GM12878 (cell line): Measurements from ENCODE around the gene SOX12. TPM values are rescaled to one million over a fixed set of nuclear protein-coding genes. Genes with fewer than 3 reads are reported as not detected.

Experiments
- BCLAF1 ChIP-seq: fragments of 450-650 bp; IDR thresholded peaks from 2 replicates; pipeline ENCODE4 v1.6.1; 2017; ENCODE audit warnings: antibody characterized with exemption, mild to moderate bottlenecking, moderate library complexity
- BMI1 ChIP-seq: fragments of 450-650 bp; IDR thresholded peaks from 2 replicates; pipeline ENCODE4 v1.6.1; 2016; ENCODE audit warnings: mild to moderate bottlenecking, moderate library complexity, borderline replicate concordance
- CHD4 ChIP-seq: fragments of 200-600 bp; sonication (generic); IDR thresholded peaks from 2 replicates; pipeline ENCODE4 v1.6.1; 2016; ENCODE audit warnings: mild to moderate bottlenecking
- CREB1 ChIP-seq: IDR thresholded peaks from 2 replicates; pipeline ENCODE4 v1.6.1; 2012; ENCODE audit warnings: low read depth, mild to moderate bottlenecking, inconsistent platforms
- ETV6 ChIP-seq, 2 experiments: fragments of 450-650 bp in 1 of 2; IDR thresholded peaks in 1 of 2; conservative IDR thresholded peaks in 1 of 2; 2 replicates each; pipeline ENCODE4 v1.6.1; 2014; ENCODE audit warnings: antibody characterized with exemption in 1 of 2, borderline replicate concordance in 1 of 2, low read depth in 1 of 2, mild to moderate bottlenecking in 1 of 2, moderate library complexity in 1 of 2
- FOXK2 ChIP-seq: fragments of 450-650 bp; IDR thresholded peaks from 2 replicates; pipeline ENCODE4 v1.6.1; 2017; ENCODE audit warnings: mild to moderate bottlenecking, moderate library complexity
- GATAD2B ChIP-seq: fragments of 450-650 bp; conservative IDR thresholded peaks from 2 replicates; pipeline ENCODE4 v1.6.1; 2017; ENCODE audit warnings: low read depth, mild to moderate bottlenecking, moderate library complexity
- IRF4 ChIP-seq: IDR thresholded peaks from 2 replicates; pipeline ENCODE4 v1.6.1; 2011; ENCODE audit warnings: low read depth, low read length
- KDM1A ChIP-seq: fragments of 200-600 bp; sonication (generic); IDR thresholded peaks from 2 replicates; pipeline ENCODE4 v1.6.1; 2016; ENCODE audit warnings: borderline replicate concordance
- KLF5 ChIP-seq: fragments of 450-650 bp; IDR thresholded peaks from 2 replicates; pipeline ENCODE4 v1.6.1; 2014; ENCODE audit warnings: mild to moderate bottlenecking; ENCODE audit not compliant: partially characterized antibody
- NBN ChIP-seq: fragments of 450-650 bp; IDR thresholded peaks from 2 replicates; pipeline ENCODE4 v1.6.1; 2016
- NFIC ChIP-seq: IDR thresholded peaks from 2 replicates; pipeline ENCODE4 v1.6.1; 2012; ENCODE audit warnings: low read depth, mild to moderate bottlenecking, inconsistent platforms, low read length, moderate library complexity
- NFXL1 ChIP-seq: fragments of 450-650 bp; IDR thresholded peaks from 2 replicates; pipeline ENCODE4 v1.6.1; 2017; ENCODE audit warnings: antibody characterized with exemption, mild to moderate bottlenecking, borderline replicate concordance
- NKRF ChIP-seq: fragments of 450-650 bp; conservative IDR thresholded peaks from 2 replicates; pipeline ENCODE4 v1.6.1; 2017; ENCODE audit warnings: mild to moderate bottlenecking, moderate library complexity
- PKNOX1 ChIP-seq: fragments of 450-650 bp; IDR thresholded peaks from 2 replicates; pipeline ENCODE4 v1.6.1; 2016; ENCODE audit warnings: mild to moderate bottlenecking
- RELA ChIP-seq: fragments of 450-650 bp; IDR thresholded peaks from 2 replicates; pipeline ENCODE4 v1.8.0; 2014; ENCODE audit warnings: borderline replicate concordance; ENCODE audit not compliant: partially characterized antibody
- RUNX3 ChIP-seq: IDR thresholded peaks from 2 replicates; pipeline ENCODE4 v1.6.1; 2012; ENCODE audit warnings: low read length, inconsistent platforms
- SIN3A ChIP-seq: IDR thresholded peaks from 2 replicates; pipeline ENCODE4 v1.6.1; 2012; ENCODE audit warnings: low read depth, low read length, improper control_type of control experiment
- SMAD1 ChIP-seq: fragments of 450-650 bp; IDR thresholded peaks from 2 replicates; pipeline ENCODE4 v1.6.1; 2018; ENCODE audit warnings: mild to moderate bottlenecking, low read depth; ENCODE audit not compliant: partially characterized antibody
- SUZ12 ChIP-seq: fragments of 200-600 bp; sonication (generic); IDR thresholded peaks from one replicate; pipeline ENCODE4 v1.6.1; 2018; ENCODE audit warnings: antibody characterized with exemption, mild to moderate bottlenecking; ENCODE audit not compliant: unreplicated experiment
- TARDBP ChIP-seq: IDR thresholded peaks from 2 replicates; pipeline ENCODE4 v1.6.1; 2016; ENCODE audit warnings: borderline replicate concordance
- USF2 ChIP-seq: IDR thresholded peaks from 2 replicates; pipeline ENCODE4 v1.6.1; 2011; ENCODE audit warnings: low read depth, low read length, improper control_type of control experiment, borderline replicate concordance
- YY1 ChIP-seq: IDR thresholded peaks from 2 replicates; pipeline ENCODE4 v1.6.1; 2011; ENCODE audit warnings: low read depth, mild to moderate bottlenecking, low read length
- ZNF384 ChIP-seq: IDR thresholded peaks from 2 replicates; pipeline ENCODE4 v1.6.1; 2012; ENCODE audit warnings: low read depth, mild to moderate bottlenecking, low read length, improper control_type of control experiment, borderline replicate concordance
- ZNF622 ChIP-seq: fragments of 450-650 bp; IDR thresholded peaks from 2 replicates; pipeline ENCODE4 v1.6.1; 2017; ENCODE audit warnings: mild to moderate bottlenecking, inconsistent platforms
- polyA plus RNA-seq, 11 experiments: library from polyadenylated mRNA; depleted of rRNA in 4 of 11; unstranded in 6 of 11; stranded (reverse) in 5 of 11; fragments of >200 nt; fragmentation: Nextera tagmentation in 4 of 11; fragmentation: Illumina TruSeq in 1 of 11; extraction: Ambion mirVana in 4 of 11; extraction: Trizol in 1 of 11; gene quantifications; 1 replicate in 1 of 11; 2 replicates in 10 of 11; pipeline versions ENCODE4 v1.2.1 to v1.2.3, GENCODE V29; 2011 to 2016; ENCODE audit warnings: inconsistent platforms in 2 of 11, missing spikeins in 2 of 11, low read depth in 1 of 11
- total RNA-seq, 4 experiments: library from RNA; depleted of rRNA in 3 of 4; stranded (reverse); fragments of >200 nt in 3 of 4; fragmentation: Illumina TruSeq in 1 of 4; extraction: Trizol in 1 of 4; gene quantifications; 2 replicates each; pipeline versions ENCODE4 v1.2.1 to v1.2.3, GENCODE V29; 2013 to 2021

Gene SOX12
- total and polyA plus RNA-seq, 10 of the 15 experiments (the other 5 are each of a cell fraction or from before 2014, with no cell fraction given), result 0.50 to 17.9 (median 1.4) TPM

GRCh38 chr20:297098-297924 is 28.0 kb upstream of the SOX12 start, which contains the start of gene ZCCHC3 (continued):
- TF ChIP-seq PKNOX1 (0 out of 2 replicates have a peak, but pooled peaks have one; percentile 20), ZNF384 (peak; percentile 99), BMI1 (no peak), NFIC (peak; percentile 42; the same call in 1 of the 2 replicates), NBN (peak; percentile 91), GATAD2B (0 out of 2 replicates have a peak, but pooled peaks have one; percentile 85), NFXL1 (0 out of 2 replicates have a peak, but pooled peaks have one; percentile 33), IRF4 (no peak), BCLAF1 (no peak), FOXK2 (no peak), RELA (no peak), ETV6 (conservative IDR thresholded peaks at IDR 0.05 in 1 of 2, IDR thresholded peaks at IDR 0.05 in 1 of 2; ENCODE audit: borderline replicate concordance in 1 of 2, low read depth in 1 of 2) (peak in 1 of 2 experiments; percentile 39; a peak in 1 of 4 replicates), ZNF622 (no peak), KLF5 (no peak), CHD4 (no peak), SIN3A (no peak; the same call in 1 of the 2 replicates), TARDBP (no peak), CREB1 (peak; percentile 88), KDM1A (no peak), RUNX3 (peak; percentile 81), YY1 (peak; percentile 96), NKRF (no peak; the same call in 1 of the 2 replicates), USF2 (no peak), SUZ12 (no peak), SMAD1 (no peak)
